Ishikawa (cell line): ENCODE results near the gene ZNF428.

Source experiments
- REST ChIP-seq: IDR thresholded peaks from 2 replicates; pipeline ENCODE4 v1.6.1; 2012; ENCODE audit warnings: low read depth, mild to moderate bottlenecking
- TCF12 ChIP-seq: IDR thresholded peaks from 2 replicates; pipeline ENCODE4 v1.6.1; 2012; ENCODE audit warnings: low read depth
- TEAD4 ChIP-seq: IDR thresholded peaks from 2 replicates; pipeline ENCODE4 v1.6.1; 2012

GRCh38 chr19:43622956-43623355, 3.5 kb upstream of the ZNF428 start:
- no peak for TF ChIP-seq TCF12
- TF ChIP-seq REST = no peak
- no peak for TF ChIP-seq TEAD4
